HPDE6-E6E7 (cell line): ENCODE measurements around the gene MRTO4.
"Not testable (repeated sequence)": the region's sequence is repeated elsewhere in the genome, so short reads cannot be mapped to it uniquely, and the experiment has no call there.

Experiments
- DNase-seq: peaks from one replicate; pipeline ENCODE4 v3.0.0; 2011; ENCODE audit warnings: missing footprints; ENCODE audit errors: extremely low spot score

MRTO4 gene

GRCh38 chr1:19222979-19223824 lies 28.4 kb upstream of the MRTO4 start:
- DNase-seq, result no peak

- DNase-seq, result no peak
Observed at GRCh38 chr1:19229229-19229628, 22.4 kb upstream of the MRTO4 start.

DNA sequence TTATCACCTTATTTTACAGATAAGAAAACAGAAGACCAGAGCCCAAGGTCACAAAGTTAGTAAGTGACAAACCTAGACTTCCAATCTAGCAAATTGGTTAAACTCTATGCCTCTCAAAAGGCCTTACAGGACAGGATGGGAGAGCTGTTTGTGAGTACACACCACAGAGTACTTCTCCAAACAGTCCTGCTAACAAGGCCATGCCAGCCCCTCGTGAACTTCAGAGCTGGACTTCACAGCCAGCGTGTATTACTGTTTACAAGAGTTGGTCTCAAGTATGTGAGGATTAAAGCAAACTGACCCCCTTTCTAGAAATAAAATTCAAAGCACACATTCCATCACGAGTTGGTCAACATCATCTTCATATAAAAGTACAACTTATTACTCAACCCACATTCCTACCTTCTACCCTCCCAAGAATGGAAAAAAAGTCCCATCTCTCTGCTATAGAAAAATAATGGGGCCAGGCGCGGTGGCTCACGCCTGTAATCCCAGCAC lies 21.7 kb upstream of the MRTO4 start:
- DNase-seq, result no peak

DNA sequence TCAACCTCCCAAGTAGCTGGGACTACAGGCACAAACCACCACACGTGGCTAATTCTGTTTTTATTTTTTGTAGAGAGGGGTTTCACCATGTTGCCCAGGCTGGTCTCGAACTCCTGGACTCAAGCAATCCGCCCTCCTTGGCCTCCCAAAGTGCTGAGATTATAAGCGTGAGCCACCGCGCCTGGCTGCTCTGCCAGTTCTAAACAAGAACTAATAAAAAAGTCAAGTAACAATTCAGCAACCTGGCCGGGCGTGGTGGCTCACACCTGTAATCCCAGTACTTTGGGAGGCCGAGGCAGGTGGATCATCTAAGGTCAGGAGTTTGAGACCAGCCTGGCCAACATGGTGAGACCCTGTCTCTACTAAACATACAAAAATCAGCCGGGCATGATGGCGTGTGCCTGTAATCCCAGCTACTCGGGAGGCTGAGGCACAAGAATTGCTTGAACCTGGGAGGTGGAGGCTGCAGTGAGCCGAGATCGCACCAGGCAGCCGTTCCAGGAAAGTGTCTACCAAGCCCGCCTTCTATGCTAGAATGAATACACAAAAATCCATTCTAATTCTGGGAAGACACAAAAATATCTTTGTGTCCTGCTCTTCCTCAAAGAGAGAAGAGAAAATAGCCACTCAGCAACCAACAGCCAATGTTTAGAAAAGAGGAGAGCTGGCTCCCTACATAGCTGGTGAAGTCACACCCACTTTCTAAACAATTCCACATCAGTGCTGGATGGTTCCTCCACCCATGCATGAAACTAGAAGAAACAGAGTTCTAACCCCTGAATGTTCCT lies 19.7 kb upstream of the MRTO4 start:
- not testable (repeated sequence) for DNase-seq

- no peak for DNase-seq
Observed at GRCh38 chr1:19232524-19232846, 19.1 kb upstream of the MRTO4 start.

GRCh38 chr1:19234224-19234623 lies 17.4 kb upstream of the MRTO4 start:
- no peak for DNase-seq

GRCh38 chr1:19239876-19240275 lies 11.7 kb upstream of the MRTO4 start:
- DNase-seq, result no peak

DNA sequence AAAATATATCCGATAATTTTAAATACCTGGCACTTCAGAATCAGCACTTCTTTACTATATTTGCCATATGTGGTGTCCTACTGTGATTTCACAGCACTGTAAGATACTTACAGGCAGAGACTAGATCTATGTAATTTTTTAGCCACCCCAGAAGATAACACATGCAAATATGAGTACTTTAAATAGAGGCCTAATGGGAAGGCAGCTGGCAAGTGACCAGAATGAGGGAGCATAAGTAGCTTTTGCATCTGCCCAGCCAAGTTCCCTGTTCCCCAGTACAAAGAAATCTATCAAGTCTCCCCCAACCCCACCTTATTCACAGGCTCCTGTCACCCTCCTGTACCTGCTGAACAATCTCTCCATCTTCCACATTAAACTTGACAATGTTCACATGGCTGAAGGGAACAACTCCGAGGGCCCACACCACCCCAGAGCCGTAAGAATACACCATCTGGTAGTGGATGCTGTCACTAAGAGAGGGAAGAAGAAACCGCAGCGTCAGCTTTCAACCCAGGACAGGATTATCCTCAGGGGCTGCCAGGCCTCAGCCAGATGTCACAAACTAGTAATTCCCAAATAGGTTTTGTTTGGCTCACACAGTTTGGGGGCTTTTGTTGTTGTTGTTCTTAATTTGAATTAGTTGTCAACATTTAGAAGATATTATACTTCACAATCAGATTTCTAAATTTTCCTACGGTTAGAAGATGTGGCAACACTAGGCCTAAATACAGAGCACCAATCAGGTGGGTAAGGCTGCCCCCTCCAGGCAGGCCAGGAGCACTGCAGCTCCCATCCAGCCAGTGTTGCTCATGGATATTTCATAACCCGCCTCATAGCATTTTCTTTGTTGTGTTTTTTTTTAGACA lies 10.7 kb upstream of the MRTO4 start:
- peak; percentile 68 for DNase-seq

GRCh38 chr1:19250629-19251304 lies 838 bp upstream of the MRTO4 start:
- DNase-seq, result no peak

- DNase-seq, result no peak
Observed at GRCh38 chr1:19254416-19254815, 2.8 kb downstream of the MRTO4 start.

DNA sequence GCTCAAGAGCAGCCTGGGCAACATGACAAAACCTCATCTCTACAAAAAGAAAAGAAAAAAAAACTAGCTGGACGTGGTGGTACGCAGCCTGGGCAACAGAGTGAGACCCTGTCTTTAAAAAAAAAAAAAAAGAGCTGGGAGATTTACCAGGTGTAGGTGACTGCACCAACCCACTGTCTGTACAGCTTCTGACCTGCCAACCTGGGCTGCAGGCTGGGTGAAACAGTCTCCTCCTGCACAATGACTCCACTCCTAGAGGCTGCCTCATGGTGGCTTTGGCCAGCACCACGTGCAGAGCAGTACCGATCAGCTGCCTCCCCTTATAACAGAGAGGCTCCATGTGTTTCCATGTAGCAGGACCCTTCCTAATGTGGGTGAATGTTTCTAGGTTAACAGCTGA lies 3.7 kb downstream of the MRTO4 start:
- no peak for DNase-seq

DNA sequence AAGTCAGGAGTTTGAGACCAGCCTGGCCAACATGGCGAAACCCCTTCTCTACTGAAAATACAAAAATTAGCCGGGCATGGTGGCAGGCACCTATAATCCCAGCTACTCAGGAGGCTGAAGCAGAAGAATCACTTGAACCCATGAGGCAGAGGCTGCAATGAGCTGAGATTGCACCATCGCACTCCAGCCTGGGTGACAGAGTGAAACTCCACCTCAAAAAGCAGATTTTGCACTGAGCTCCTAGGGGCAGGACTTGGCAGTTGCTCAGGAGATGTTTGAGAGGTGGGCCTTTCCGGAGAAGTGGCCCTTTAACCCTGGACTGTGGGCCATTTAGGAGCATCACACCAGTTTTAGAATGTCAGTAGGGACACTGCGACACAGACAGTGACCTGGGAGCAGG lies 4.7 kb downstream of the MRTO4 start:
- DNase-seq, result not testable (repeated sequence)

DNA sequence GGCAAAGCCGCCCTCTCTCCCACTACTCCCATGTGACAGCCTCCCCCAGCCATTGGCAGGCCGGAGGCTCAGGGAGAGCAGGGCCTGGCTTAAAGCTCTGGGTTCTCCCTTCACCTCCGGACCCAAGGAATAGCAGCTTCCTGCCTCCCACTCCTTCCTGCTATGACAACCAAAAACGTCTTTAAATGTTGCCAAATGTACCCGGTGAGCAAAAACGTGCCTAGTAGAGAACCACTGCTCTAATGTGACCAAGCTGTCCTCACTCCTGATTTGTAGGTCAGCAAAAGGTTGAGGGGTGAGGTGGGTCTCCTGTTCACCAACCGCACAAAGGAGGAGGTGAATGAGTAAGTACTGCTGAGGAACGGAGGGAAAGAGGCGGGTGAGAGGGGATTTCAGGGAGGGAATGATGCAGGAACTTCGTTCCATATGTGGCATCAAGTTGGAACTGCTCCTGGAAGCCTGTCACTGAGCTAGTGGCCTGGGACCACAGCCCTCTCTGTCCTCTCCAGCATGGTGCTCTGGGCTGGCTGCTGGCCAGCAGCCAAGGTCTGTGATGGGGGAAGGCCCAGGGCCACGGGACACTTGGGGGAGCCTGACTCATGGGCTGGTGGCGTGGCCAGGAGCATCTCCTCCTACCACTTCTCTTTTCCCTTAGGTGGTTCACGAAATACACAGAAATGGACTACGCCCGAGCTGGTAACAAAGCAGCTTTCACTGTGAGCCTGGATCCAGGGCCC lies 5.7 kb downstream of the MRTO4 start:
- DNase-seq, result no peak

DNA sequence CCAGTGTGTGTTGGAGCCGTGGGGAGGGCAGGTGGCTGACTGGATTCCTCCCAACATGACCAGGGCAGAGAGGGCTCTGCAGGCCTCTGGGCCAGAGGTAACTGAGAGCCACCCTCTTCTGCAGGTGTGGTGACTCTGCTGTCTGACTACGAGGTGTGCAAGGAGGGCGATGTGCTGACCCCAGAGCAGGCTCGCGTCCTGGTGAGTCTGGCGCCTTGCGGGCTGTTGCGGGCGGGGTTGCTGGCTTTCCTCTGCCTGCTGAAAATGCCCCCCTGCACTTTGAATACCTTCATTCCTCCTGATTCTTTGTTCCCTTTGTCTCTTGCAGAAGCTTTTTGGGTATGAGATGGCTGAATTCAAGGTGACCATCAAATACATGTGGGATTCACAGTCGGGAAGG lies 6.7 kb downstream of the MRTO4 start:
- DNase-seq, result no peak

DNA sequence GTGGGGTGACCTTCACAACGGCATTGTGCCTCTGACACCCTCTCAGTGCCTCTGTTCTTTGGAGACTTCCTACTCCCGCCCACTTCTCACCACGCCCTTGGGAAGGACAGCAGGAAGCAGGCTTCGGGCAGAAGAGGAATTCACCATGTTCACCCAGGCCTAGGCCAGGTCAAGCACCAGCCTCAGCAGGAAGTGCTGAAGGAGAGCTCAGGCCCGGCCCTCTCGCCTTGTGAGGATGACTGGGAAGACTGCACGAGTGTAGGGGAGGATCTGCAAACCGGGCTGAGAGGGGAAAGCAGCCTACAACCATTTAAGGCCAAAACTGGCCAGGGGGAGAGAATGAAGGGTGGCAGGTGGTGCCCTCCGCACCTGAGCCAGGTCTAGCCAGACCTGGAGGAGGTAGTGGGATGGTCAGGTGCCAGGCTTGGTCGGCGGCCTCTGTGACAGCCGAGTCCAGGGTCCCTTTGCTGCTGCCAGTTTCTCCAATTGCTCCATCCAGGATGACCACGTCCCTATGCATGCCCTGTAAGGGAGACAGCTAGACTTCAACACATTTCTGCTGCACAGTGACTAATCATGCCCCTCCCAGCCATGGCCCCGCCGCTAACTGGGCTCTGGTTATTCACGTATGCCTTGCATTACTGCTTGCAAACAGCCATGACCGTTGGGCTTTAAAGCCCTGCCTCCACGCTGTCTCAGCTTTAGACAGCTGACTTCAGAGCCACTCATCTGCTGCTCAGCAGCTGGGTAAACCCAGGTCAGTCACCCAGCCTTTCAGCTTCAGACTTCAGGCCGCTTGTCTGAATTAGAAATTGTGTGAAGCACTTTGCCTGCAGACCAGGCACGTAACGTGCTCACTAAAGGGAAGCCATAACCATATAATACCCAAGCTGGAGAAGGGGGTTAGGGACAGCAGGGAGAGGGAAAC lies 8.9 kb downstream of the MRTO4 start:
- DNase-seq, result peak; percentile 90

GRCh38 chr1:19262047-19262446 lies 10.4 kb downstream of the MRTO4 start:
- DNase-seq, result no peak

- DNase-seq, result no peak
Observed at GRCh38 chr1:19262744-19263143, 11.1 kb downstream of the MRTO4 start.

DNA sequence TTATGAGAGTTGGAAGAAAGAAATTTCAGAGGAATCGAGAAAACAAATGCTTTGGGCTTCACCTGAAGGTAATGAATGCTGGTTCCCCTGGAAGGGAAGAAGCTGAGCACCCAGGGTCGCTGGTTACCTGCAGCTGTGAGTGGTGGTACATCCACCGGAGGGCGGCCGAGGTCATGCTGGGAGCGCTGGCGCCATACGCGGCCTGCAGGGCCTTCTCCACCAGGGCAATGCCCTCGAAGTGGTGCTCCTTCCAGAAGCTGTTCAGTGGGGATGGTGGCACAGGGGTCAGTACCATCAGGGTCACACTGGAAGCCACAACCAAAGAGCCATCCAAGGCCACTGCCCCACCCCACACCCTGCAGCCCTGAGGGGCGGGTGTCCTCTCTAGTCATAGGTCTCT lies 16.8 kb downstream of the MRTO4 start:
- DNase-seq, result no peak
